ENCODE measurements around the gene FNDC5. TPM values are rescaled to one million over a fixed set of nuclear protein-coding genes. Genes with fewer than 3 reads are reported as not detected.

The FNDC5 gene
- total and polyA plus RNA-seq, 2 of the 13 experiments (the other 11 are each of a cell fraction or from before 2014, with no cell fraction given) = 1.4 to 3.1 TPM

DNA sequence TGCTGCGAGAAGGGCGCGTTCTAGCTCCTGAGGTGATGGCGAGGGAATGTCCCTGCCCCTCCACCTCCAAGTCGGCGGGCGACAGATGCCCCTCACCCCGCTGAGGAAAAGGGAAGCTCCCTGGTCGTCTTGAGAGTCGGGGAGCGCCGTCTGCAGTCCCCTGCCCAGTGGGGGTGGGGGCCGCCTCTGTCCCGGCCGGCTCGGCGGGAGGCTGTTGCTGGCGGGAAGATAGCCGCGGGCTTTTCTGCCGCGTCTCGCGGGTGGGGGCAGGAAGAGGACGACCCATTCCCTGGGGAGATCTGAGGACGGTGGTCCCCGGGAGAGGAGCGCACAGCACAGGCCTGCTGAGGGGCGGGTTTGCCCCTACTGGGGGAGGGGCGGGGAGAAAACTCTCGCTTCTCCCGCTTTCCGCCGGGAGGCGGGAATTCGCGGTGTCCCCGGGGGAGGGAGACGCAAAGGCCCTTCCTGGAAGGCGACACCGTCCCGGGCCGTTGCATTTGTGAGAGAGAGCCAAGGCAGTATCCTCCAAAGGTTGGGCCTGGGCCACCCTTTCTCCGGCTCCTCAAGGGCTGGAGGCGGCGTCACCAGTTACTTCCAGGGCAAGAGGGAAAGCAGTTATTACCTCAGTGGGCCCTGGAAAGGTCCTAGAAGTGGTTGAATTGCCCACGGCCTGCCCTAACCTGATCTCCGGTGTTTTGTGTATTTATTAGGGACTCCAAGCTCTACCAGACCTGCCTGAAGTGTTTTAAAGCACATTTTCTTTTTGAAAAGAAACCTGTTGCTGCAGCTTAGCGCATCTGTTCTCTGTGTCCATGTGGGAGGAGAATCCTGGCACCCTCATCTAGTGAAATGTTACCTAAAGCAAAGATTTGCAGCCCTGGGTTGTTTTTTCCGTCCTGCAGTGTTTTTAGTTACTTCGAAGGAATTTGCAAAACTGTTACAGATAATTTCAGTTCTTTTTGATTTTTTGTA, 52.6 kb downstream of the FNDC5 start (continued):
- no peak for TF ChIP-seq KLF12 (CRISPR knock-in tag; IDR thresholded peaks at IDR 0.05; ENCODE audit: borderline replicate concordance)
- no peak for TF ChIP-seq KDM5B (CRISPR knock-in tag; IDR thresholded peaks at IDR 0.05; ENCODE audit: borderline replicate concordance)
- TF ChIP-seq FOXK1 (CRISPR knock-in tag; IDR thresholded peaks at IDR 0.05; ENCODE audit: borderline replicate concordance, low read depth) = peak; percentile 17; the same call in 1 of the 2 replicates
- no peak for TF ChIP-seq NONO (IDR thresholded peaks at IDR 0.05)
- TF ChIP-seq NONO (CRISPR knock-in tag; conservative IDR thresholded peaks at IDR 0.05) = 0 out of 2 replicates have a peak, but pooled peaks have one; percentile 31
- no peak for TF ChIP-seq ZNF501 (CRISPR knock-in tag; IDR thresholded peaks at IDR 0.05)
- TF ChIP-seq POLR2AphosphoS2 (IDR thresholded peaks at IDR 0.05; ENCODE audit: low read depth, low read length) = no peak
- TF ChIP-seq, protein P1, sequence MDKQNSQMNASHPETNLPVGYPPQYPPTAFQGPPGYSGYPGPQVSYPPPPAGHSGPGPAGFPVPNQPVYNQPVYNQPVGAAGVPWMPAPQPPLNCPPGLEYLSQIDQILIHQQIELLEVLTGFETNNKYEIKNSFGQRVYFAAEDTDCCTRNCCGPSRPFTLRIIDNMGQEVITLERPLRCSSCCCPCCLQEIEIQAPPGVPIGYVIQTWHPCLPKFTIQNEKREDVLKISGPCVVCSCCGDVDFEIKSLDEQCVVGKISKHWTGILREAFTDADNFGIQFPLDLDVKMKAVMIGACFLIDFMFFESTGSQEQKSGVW (CRISPR knock-in tag; IDR thresholded peaks at IDR 0.05; ENCODE audit: borderline replicate concordance) = no peak
- no peak; the same call in 1 of the 2 replicates for TF ChIP-seq ARID2 (CRISPR knock-in tag; IDR thresholded peaks at IDR 0.05; ENCODE audit: borderline replicate concordance)
- TF ChIP-seq ATAD3A (CRISPR knock-in tag; IDR thresholded peaks at IDR 0.05) = no peak
- TF ChIP-seq MXI1 (IDR thresholded peaks at IDR 0.05; ENCODE audit: borderline replicate concordance, low read depth, low read length) = no peak
- TF ChIP-seq, protein P2, sequence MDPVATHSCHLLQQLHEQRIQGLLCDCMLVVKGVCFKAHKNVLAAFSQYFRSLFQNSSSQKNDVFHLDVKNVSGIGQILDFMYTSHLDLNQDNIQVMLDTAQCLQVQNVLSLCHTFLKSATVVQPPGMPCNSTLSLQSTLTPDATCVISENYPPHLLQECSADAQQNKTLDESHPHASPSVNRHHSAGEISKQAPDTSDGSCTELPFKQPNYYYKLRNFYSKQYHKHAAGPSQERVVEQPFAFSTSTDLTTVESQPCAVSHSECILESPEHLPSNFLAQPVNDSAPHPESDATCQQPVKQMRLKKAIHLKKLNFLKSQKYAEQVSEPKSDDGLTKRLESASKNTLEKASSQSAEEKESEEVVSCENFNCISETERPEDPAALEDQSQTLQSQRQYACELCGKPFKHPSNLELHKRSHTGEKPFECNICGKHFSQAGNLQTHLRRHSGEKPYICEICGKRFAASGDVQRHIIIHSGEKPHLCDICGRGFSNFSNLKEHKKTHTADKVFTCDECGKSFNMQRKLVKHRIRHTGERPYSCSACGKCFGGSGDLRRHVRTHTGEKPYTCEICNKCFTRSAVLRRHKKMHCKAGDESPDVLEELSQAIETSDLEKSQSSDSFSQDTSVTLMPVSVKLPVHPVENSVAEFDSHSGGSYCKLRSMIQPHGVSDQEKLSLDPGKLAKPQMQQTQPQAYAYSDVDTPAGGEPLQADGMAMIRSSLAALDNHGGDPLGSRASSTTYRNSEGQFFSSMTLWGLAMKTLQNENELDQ (CRISPR knock-in tag; IDR thresholded peaks at IDR 0.05; ENCODE audit: borderline replicate concordance) = no peak
- peak; percentile 62 for TF ChIP-seq ZFX (CRISPR knock-in tag; IDR thresholded peaks at IDR 0.05; ENCODE audit: low read depth)
- no peak for TF ChIP-seq EZH2 (conservative IDR thresholded peaks at IDR 0.05; ENCODE audit: low read depth, low read length)
- TF ChIP-seq KLF16 (CRISPR knock-in tag; IDR thresholded peaks at IDR 0.05) = no peak
- TF ChIP-seq TCF7 (IDR thresholded peaks at IDR 0.05; ENCODE audit: low read depth) = no peak
- TF ChIP-seq ATF1 (CRISPR knock-in tag; IDR thresholded peaks at IDR 0.05) = no peak
- TF ChIP-seq, protein P3, sequence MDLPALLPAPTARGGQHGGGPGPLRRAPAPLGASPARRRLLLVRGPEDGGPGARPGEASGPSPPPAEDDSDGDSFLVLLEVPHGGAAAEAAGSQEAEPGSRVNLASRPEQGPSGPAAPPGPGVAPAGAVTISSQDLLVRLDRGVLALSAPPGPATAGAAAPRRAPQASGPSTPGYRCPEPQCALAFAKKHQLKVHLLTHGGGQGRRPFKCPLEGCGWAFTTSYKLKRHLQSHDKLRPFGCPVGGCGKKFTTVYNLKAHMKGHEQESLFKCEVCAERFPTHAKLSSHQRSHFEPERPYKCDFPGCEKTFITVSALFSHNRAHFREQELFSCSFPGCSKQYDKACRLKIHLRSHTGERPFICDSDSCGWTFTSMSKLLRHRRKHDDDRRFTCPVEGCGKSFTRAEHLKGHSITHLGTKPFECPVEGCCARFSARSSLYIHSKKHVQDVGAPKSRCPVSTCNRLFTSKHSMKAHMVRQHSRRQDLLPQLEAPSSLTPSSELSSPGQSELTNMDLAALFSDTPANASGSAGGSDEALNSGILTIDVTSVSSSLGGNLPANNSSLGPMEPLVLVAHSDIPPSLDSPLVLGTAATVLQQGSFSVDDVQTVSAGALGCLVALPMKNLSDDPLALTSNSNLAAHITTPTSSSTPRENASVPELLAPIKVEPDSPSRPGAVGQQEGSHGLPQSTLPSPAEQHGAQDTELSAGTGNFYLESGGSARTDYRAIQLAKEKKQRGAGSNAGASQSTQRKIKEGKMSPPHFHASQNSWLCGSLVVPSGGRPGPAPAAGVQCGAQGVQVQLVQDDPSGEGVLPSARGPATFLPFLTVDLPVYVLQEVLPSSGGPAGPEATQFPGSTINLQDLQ (CRISPR knock-in tag; IDR thresholded peaks at IDR 0.05) = no peak
- TF ChIP-seq SMAD9 (CRISPR knock-in tag; IDR thresholded peaks at IDR 0.05) = no peak
- no peak for TF ChIP-seq MAFG (CRISPR knock-in tag; IDR thresholded peaks at IDR 0.05)
- no peak for TF ChIP-seq GZF1 (CRISPR knock-in tag; IDR thresholded peaks at IDR 0.05)
- TF ChIP-seq SETDB1 (CRISPR knock-in tag; IDR thresholded peaks at IDR 0.05; ENCODE audit: borderline replicate concordance) = no peak
- TF ChIP-seq ZNF296 (CRISPR knock-in tag; conservative IDR thresholded peaks at IDR 0.05) = peak; percentile 71; the same call in 1 of the 2 replicates
- TF ChIP-seq NFE2L1 (CRISPR knock-in tag; IDR thresholded peaks at IDR 0.05; ENCODE audit: borderline replicate concordance) = no peak
- no peak for TF ChIP-seq PHF5A (CRISPR knock-in tag; IDR thresholded peaks at IDR 0.05; ENCODE audit: low read depth, unreplicated experiment)
